GM18505 (cell line): ENCODE data around the gene EPHB4.

Experiments used
- ATAC-seq: cut with Tn5 transposase; IDR thresholded peaks from one replicate; pipeline ENCODE4 v1.9.1; 2021; ENCODE audit not compliant: unreplicated experiment
- POLR2A ChIP-seq: IDR thresholded peaks from 4 replicates; pipeline ENCODE4 v1.6.1; 2011; ENCODE audit warnings: borderline replicate concordance; ENCODE audit not compliant: insufficient read depth, insufficient read length; ENCODE audit errors: extremely low read depth

EPHB4 gene

GRCh38 chr7:100827330-100828226 is at the start of gene EPHB4:
EPHB4 (minus strand) TSS chr7:100827523; CDS start chr7:100827030, 493 bp downstream.
- no peak for ATAC-seq
- TF ChIP-seq POLR2A: no peak

DNA sequence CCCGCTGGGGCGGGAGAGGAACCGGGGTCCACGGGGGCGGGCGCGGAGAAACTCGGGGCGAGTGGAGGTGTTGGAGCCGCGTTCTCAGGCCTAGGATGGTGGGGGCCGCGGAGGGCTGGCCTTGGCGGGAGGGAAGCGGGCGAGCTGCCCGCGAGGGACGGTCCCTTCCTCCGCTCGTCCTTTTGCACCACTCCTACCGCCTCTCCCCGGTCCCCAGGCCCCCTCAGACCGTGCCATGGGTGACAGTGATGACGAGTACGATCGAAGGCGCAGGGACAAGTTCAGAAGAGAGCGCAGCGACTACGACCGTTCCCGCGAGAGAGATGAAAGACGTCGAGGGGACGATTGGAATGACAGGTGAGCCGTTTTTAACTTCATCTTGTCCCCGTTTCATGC is 48.0 kb upstream of the EPHB4 start:
- no peak for TF ChIP-seq POLR2A
- ATAC-seq: peak; percentile 30

DNA sequence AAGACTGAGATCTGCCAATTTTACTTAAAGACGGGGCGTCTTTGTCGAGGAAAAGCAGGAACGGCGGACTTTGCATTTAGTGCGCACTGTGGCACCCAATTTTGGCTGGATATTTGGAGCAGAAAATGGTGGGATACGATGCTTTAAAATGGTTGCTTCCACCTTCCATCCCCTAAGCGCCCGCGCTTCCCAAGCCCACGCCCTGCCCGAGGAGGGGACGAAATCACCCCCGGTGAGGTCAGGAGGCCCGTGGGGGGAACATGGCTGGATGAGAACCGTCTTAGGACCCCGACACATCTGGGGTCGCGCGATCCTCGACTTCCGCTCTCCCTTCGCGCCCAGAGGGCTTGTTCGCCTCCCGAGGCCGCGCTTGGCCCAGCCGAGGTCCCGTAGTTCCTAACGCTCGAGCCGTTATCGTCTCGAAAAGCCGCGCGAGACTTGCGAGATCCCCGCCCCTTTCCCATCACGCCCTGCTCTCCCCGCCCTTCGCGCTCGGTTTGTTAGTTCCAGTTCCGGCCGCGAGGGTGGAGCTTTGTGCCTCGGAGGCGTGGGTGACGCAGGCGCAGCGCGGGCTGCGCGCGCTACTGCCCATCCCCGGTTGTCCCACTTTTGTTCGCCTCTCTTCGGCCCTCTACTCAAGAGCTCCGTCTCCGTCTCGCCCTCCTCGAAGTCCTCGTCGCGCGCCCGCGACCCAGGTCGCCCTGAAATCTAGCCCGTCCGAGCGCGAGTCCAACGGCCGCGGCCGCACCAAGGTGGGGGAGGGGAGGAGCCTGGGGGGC is 47.4 kb upstream of the EPHB4 start, which contains the start of gene SRRT:
Gene SRRT, plus strand, starts transcription at position 527 of the 779 bp plus-strand sequence. CDS start 488 bp downstream, outside the sequence.
- peak; percentile 86 for ATAC-seq
- peak; percentile 97 for TF ChIP-seq POLR2A

GRCh38 chr7:100874300-100874576 is 46.9 kb upstream of the EPHB4 start:
- no peak for TF ChIP-seq POLR2A
- ATAC-seq: no peak

DNA sequence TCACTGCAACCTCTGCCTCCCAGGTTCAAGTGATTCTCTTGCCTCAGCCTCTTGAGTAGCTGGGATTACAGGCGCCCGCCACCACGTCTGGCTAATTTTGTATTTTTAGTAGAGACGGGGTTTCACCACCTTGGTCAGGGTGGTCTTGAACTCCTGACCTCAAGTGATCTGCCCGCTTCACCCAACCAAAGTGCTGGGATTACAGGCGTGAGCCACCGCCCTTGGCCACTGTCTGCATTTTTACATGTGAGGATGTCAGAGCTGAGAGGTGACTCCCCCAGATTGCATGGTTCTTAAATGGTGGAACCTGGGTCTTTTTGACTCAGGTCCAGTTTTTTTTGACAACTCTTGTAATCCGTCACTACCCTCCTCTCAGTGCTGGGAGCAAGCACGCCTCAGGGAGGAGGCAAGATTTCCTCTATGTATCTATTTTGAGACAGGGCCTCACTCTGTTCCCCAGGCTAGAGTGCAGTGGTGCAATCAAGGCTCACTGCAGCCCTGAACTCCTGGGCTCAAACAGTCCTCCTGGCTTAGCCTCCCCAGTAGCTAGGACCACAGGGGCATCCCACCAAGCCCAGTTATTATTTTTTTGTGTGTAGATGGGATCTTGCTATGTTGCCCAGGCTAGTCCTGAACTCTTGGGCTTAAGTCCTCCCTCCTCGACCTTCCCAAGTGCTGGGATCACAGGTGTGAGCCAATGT is 46.4 kb upstream of the EPHB4 start:
- ATAC-seq: no peak
- TF ChIP-seq POLR2A: no peak

DNA sequence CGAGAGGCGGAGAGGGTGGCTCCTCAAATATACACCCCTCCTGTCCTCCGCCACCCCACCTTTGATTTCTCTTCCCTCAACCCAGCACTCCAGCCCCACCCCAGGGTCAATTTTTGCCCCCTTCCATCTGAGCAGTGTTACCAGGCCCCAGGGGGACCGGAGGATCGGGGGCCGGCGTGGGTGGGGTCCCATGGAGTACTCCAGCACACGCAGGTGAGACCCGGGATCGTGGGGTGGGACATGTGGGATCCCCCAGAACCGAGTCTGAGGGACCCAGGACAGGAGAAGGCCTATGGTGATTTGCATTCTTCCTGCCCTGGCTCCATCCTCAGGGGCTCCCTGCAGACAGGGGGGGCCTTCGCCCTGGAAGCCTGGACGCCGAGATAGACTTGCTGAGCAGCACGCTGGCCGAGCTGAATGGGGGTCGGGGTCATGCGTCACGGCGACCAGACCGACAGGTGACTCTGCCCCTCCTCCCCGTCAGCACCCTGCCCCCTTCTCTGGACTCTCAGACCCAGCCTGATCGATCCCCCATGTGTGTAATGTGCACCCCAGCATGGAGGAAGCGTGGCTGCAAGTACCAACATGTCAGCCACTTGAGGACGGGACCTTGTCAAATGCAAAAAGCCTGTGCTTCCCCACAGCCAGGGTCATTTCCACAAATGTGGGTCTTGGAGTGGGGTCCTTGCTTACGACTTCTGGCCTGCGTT is 40.6 kb upstream of the EPHB4 start:
- no peak for TF ChIP-seq POLR2A
- ATAC-seq: no peak

GRCh38 chr7:100867040-100867775 is 39.9 kb upstream of the EPHB4 start, which contains the start of gene TRIP6:
TRIP6 (plus strand) TSS chr7:100867387; CDS start chr7:100867498, 111 bp downstream.
- ATAC-seq: no peak
- peak; percentile 64 for TF ChIP-seq POLR2A

GRCh38 chr7:100866729-100867039 is 39.4 kb upstream of the EPHB4 start:
- no peak for ATAC-seq
- TF ChIP-seq POLR2A: no peak

- no peak for ATAC-seq
- no peak for TF ChIP-seq POLR2A
Observed at GRCh38 chr7:100865938-100866728, 38.8 kb upstream of the EPHB4 start.

DNA sequence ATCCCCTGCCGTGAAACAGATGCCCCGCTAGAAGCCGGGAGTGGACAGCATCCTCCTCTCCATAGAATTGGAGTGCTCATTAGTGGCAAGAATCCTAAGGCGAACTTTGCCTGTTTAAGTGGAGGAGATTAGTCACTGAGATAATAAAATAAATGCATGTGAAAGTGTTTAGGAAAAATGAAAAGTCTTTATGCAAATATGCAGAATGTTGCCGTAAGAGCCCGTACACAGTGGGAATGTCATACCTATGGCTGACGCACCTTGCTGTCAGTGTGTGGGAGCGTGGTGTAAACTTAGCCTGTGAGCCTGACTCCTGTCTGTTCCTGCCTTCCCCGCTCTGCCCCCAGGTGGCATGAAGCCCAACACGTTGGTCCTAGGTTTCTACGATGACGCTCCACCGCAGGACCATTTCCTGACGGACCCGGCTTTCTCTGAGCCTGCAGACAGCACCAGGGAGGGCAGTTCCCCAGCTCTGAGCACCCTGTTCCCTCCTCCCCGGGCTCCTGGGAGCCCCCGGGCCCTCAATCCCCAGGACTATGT is 38.1 kb upstream of the EPHB4 start:
- no peak for ATAC-seq
- no peak for TF ChIP-seq POLR2A

GRCh38 chr7:100864263-100864845 is 37.0 kb upstream of the EPHB4 start:
- ATAC-seq: no peak
- no peak for TF ChIP-seq POLR2A
